GM12891 (cell line): ENCODE results near the gene SETBP1.

ENCODE experiments used
- DNase-seq: peaks from one replicate; pipeline ENCODE4 v3.0.0; 2011; ENCODE audit warnings: low spot score; ENCODE audit not compliant: insufficient read length
- FAIRE-seq: peaks from 2 replicates; lab custom pipeline; 2011; peaks lifted over from hg19 to GRCh38; lab: Jason Lieb, UNC
- PAX5 ChIP-seq: IDR thresholded peaks from 2 replicates; pipeline ENCODE4 v1.6.1; 2011; ENCODE audit warnings: low read length, moderate library complexity, mild to moderate bottlenecking; ENCODE audit not compliant: insufficient read depth, severe bottlenecking
- POLR2A ChIP-seq: IDR thresholded peaks from 2 replicates; pipeline ENCODE4 v1.6.1; 2011; ENCODE audit warnings: low read depth, low read length, control low read depth
- POLR2AphosphoS5 ChIP-seq: IDR thresholded peaks from 2 replicates; pipeline ENCODE4 v1.6.1; 2011; ENCODE audit warnings: low read depth, low read length, control low read depth
- POU2F2 ChIP-seq: IDR thresholded peaks from 2 replicates; pipeline ENCODE4 v1.6.1; 2011; ENCODE audit warnings: low read depth, mild to moderate bottlenecking, control low read depth, low read length, moderate library complexity
- SPI1 ChIP-seq: IDR thresholded peaks from 2 replicates; pipeline ENCODE4 v1.6.1; 2011; ENCODE audit warnings: low read depth, low read length, control low read depth
- TAF1 ChIP-seq: IDR thresholded peaks from 2 replicates; pipeline ENCODE4 v1.6.1; 2011; ENCODE audit warnings: low read depth, low read length, control low read depth

The SETBP1 gene

GRCh38 chr18:44981121-44981520 lies 300.4 kb downstream of the SETBP1 start:
- no peak for TF ChIP-seq POLR2AphosphoS5
- no peak for TF ChIP-seq TAF1
- no peak for TF ChIP-seq PAX5
- TF ChIP-seq POU2F2: no peak
- no peak for TF ChIP-seq POLR2A
- no peak for TF ChIP-seq SPI1
- FAIRE-seq (no peak), DNase-seq (no peak)

- no peak for DNase-seq
- TF ChIP-seq PAX5 (no peak), TAF1 (no peak), POLR2AphosphoS5 (no peak)
Measured at GRCh38 chr18:44986933-44987332, 306.2 kb downstream of the SETBP1 start.

GRCh38 chr18:44987371-44987770 lies 306.7 kb downstream of the SETBP1 start:
- no peak for FAIRE-seq
- TF ChIP-seq PAX5: no peak
- no peak for TF ChIP-seq TAF1
- TF ChIP-seq POLR2AphosphoS5: no peak
- no peak for TF ChIP-seq SPI1
- no peak for TF ChIP-seq POU2F2
- TF ChIP-seq POLR2A: no peak
- DNase-seq: no peak

More at GRCh38 chr18:44986933-44987332, 306.2 kb downstream of the SETBP1 start:
- FAIRE-seq: no peak

DNA sequence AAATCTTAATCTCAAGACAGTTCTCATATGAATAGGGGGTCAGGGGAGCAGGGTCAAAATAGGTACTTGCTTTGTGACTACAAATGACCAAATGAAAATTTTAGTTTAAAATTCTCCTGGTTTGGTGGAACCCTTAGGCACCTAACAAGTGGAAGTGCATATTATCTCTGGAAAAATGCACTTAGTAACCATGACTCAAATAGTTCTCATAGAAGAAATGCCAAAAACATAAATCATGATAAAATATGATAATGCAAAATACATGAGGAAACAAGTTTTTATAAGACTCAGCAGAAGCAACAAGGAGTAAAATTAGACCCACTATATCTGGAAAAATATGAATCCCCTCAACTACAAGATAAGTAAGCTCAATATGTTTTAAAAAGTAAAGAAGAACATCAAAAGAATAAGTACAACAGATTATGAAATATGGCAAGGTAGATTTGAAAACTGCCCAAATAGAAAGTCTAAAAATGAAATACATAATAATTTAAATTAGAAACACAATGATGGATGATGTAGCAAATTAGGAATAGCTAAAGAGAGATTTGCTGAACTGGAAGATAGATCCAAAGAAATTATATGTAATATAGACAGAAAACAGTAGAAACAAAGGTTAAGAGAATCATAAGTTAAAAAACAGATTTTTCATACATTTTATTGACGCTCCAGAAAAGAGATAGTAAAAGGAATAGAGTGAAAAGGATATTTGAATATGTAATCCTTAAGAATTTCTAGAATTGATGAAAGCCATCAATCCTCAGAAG lies 308.3 kb downstream of the SETBP1 start:
- FAIRE-seq: no peak

DNA sequence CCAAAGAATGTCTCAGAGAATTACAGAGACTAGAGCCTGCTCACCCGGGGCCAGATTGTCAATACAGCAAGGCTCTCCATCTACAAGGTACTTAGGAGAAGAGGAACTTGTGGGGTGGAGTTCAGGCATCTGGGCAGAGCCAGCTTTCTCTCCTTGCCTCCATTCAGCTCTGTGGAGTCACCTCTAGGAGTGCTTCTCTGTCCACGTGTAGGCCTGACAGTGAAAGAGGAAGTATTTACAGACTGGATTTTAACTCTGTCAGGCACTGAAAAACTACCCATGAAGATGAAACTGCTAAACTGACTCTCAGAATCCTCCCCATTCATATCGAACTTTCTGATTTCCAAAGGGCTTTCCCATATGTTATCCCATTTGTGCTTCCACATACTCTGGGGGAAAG lies 315.6 kb downstream of the SETBP1 start:
- DNase-seq (no peak), FAIRE-seq (peak; percentile 75)
- no peak for TF ChIP-seq POLR2AphosphoS5
- TF ChIP-seq PAX5: no peak
- no peak for TF ChIP-seq TAF1
- no peak for TF ChIP-seq POU2F2
- no peak for TF ChIP-seq SPI1
- no peak for TF ChIP-seq POLR2A

More for the DNA sequence above, 308.3 kb downstream of the SETBP1 start:
- DNase-seq: no peak
- no peak for TF ChIP-seq SPI1
- TF ChIP-seq POU2F2: no peak
- TF ChIP-seq POLR2A: no peak
- no peak for TF ChIP-seq PAX5
- TF ChIP-seq TAF1: no peak

GRCh38 chr18:44997174-44997573 lies 316.5 kb downstream of the SETBP1 start:
- TF ChIP-seq SPI1 (no peak), TAF1 (no peak), POLR2AphosphoS5 (no peak), POLR2A (no peak), PAX5 (no peak), POU2F2 (no peak)
- FAIRE-seq (peak; percentile 56), DNase-seq (no peak)

DNA sequence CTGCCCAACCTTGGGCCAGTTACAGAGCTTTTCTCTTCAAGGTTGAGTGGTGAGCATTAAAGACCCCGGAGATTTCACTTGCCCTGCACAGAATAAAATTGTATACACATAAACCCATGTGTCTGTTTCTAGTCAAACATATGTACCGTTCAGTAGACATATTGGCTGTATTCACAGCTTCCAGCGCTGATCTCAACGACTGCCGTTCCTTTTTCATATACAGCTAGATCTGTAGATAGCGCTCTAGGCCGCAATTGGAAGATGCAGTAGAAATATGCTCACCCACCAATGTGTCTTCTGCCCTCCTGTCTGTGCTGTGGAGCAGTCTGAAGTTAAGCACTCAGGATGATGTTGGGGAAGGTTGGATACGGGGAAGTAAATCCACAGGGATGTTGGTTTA lies 317.7 kb downstream of the SETBP1 start:
- TF ChIP-seq POU2F2 (no peak), TAF1 (no peak), POLR2A (no peak), SPI1 (no peak)
- no peak for DNase-seq
- FAIRE-seq: no peak

- FAIRE-seq: no peak
- DNase-seq: no peak
- no peak for TF ChIP-seq SPI1
- TF ChIP-seq TAF1: no peak
- no peak for TF ChIP-seq PAX5
- TF ChIP-seq POLR2A: no peak
- TF ChIP-seq POU2F2: no peak
- no peak for TF ChIP-seq POLR2AphosphoS5
Measured at GRCh38 chr18:45004546-45005080, 323.9 kb downstream of the SETBP1 start.

DNA sequence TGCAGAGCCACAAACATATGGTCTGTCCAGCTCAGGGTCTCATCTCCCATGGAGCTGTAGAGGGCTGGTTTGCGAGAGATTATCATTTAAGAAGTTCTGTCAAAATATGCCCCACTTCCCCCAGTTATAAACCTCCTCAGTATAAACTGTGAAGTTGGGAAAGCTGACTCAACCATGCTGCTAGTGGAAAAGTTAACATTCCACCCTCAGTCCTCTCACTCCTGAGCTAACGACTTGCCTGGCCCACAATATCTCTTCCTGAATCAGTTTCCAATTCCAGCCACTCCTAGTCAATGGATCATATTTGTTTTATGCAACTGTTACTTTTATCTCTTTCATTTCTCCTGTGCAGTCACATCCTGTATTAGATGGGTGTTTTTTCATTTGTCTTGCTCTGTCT lies 326.2 kb downstream of the SETBP1 start:
- TF ChIP-seq PAX5 (no peak), POLR2A (no peak), TAF1 (no peak)
- DNase-seq (no peak), FAIRE-seq (no peak)

DNA sequence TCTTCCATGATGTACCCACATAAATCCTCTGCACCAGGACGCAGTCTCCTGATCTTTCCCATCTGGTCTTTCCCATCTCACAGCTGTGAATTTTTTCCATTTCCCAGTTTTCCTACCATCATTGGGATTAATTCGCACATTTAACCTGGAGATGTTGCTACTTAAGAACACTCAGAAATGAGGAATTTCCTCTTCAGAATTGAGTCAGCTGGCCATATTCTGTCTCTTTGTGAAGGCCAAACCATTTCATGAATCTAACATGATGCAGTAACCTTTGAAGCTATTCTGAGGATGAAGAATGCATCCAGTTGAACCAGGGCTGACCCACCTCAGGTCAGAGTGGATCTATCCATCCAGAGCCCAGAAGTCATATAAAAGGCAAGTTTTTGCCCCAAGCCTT lies 326.8 kb downstream of the SETBP1 start:
- DNase-seq: no peak
- TF ChIP-seq SPI1: no peak
- no peak for TF ChIP-seq PAX5
- TF ChIP-seq POLR2A: no peak
- no peak for TF ChIP-seq POU2F2
- no peak for TF ChIP-seq POLR2AphosphoS5
- TF ChIP-seq TAF1: no peak
- no peak for FAIRE-seq
